IMR-90 (cell line): Measurements from ENCODE around the gene ENTPD7. TPM values are rescaled to one million over a fixed set of nuclear protein-coding genes. Genes with fewer than 3 reads are reported as not detected.

Source experiments
- ATAC-seq: fragments of 200-7000 bp; cut with Tn5 transposase; 2 replicates; pipeline ENCODE4 v1.9.1; 2020; ENCODE audit warnings: low read depth, mild to moderate bottlenecking, moderate library complexity
- BruUV-seq: library from RNA; stranded (reverse); fragments of 400-500 nt; replicated peaks from 2 replicates; lab custom pipeline; 2021; lab: Mats Ljungman, UMichigan
- CTCF ChIA-PET: fragments of 300-600 bp; formaldehyde crosslinking; extraction: SDS; loops from one replicate; lab custom pipeline; 2021; ENCODE audit warnings: antibody characterized with exemption; lab: Yijun Ruan, JAX
- POLR2A ChIA-PET: fragments of 300-600 bp; sonication (Branson Sonifier 250); formaldehyde crosslinking; loops from one replicate; lab custom pipeline; 2022; ENCODE audit warnings: antibody characterized with exemption; ENCODE audit not compliant: unreplicated experiment; lab: Charles Lee
- DNase-seq: peaks from one replicate; pipeline ENCODE4 v3.0.0; 2013
- H2AFZ ChIP-seq: replicated peaks from 2 replicates; pipeline ENCODE3; 2013; ENCODE audit warnings: low read length, mild to moderate bottlenecking; ENCODE audit not compliant: poor library complexity
- H2AK5ac ChIP-seq: 2 replicates; pipeline ENCODE4 v1.6.1; 2013; ENCODE audit warnings: low read depth, low read length, inconsistent platforms
- H2AK9ac ChIP-seq: replicated peaks from 2 replicates; pipeline ENCODE3; 2013; ENCODE audit warnings: mild to moderate bottlenecking, low read depth, low read length, moderate library complexity; ENCODE audit not compliant: poor library complexity
- H2BK120ac ChIP-seq: 2 replicates; pipeline ENCODE4 v1.6.1; 2013; ENCODE audit warnings: low read depth, low read length, inconsistent platforms
- H2BK15ac ChIP-seq: 3 replicates; pipeline ENCODE4 v1.6.1; 2013; ENCODE audit warnings: low read depth, low read length, inconsistent platforms
- H2BK20ac ChIP-seq: 2 replicates; pipeline ENCODE4 v1.6.1; 2013; ENCODE audit warnings: low read depth, mild to moderate bottlenecking, inconsistent platforms, low read length, moderate library complexity
- H2BK5ac ChIP-seq: 2 replicates; pipeline ENCODE4 v1.6.1; 2013; ENCODE audit warnings: mild to moderate bottlenecking, low read depth, low read length, inconsistent platforms; ENCODE audit not compliant: poor library complexity, severe bottlenecking
- H3K14ac ChIP-seq: replicated peaks from 2 replicates; pipeline ENCODE4 v1.6.1; 2013; ENCODE audit warnings: low read depth, low read length, inconsistent platforms
- H3K18ac ChIP-seq: 2 replicates; pipeline ENCODE4 v1.6.1; 2013; ENCODE audit warnings: low read depth, low read length, control low read depth
- H3K23ac ChIP-seq: 2 replicates; pipeline ENCODE4 v1.6.1; 2013; ENCODE audit warnings: low read depth, low read length, inconsistent platforms
- H3K27ac ChIP-seq: 2 replicates; pipeline ENCODE4 v1.5.1; 2013; ENCODE audit warnings: mild to moderate bottlenecking, control low read depth, low read length; ENCODE audit not compliant: insufficient read depth
- H3K27me3 ChIP-seq: 2 replicates; pipeline ENCODE4 v1.6.1; 2013; ENCODE audit warnings: low read length; ENCODE audit not compliant: control insufficient read depth, insufficient read depth
- H3K36me3 ChIP-seq: 2 replicates; pipeline ENCODE4 v1.6.1; 2013; ENCODE audit warnings: low read length, mixed read lengths; ENCODE audit not compliant: control insufficient read depth, insufficient read depth
- H3K4ac ChIP-seq: 2 replicates; pipeline ENCODE4 v1.6.1; 2013; ENCODE audit warnings: low read depth, low read length, inconsistent platforms
- H3K4me1 ChIP-seq: 2 replicates; pipeline ENCODE4 v1.6.1; 2013; ENCODE audit warnings: low read length, mixed read lengths; ENCODE audit not compliant: control insufficient read depth, insufficient read depth
- H3K4me2 ChIP-seq: 2 replicates; pipeline ENCODE4 v1.6.1; 2013; ENCODE audit warnings: low read depth, mild to moderate bottlenecking, control low read depth, low read length, moderate library complexity
- H3K4me3 ChIP-seq: 2 replicates; pipeline ENCODE4 v1.5.1; 2013; ENCODE audit warnings: low read depth, mild to moderate bottlenecking, control low read depth, low read length, moderate library complexity; ENCODE audit not compliant: insufficient read depth
- H3K56ac ChIP-seq: 2 replicates; pipeline ENCODE4 v1.6.1; 2013; ENCODE audit warnings: low read length, inconsistent platforms; ENCODE audit not compliant: insufficient read depth; ENCODE audit errors: extremely low read depth
- H3K79me1 ChIP-seq, 2 experiments: 2 replicates each; pipeline ENCODE4 v1.6.1; 2013; ENCODE audit warnings: low read length in 2 of 2, inconsistent platforms in 1 of 2, low read depth in 1 of 2
- H3K9ac ChIP-seq: 2 replicates; pipeline ENCODE4 v1.6.1; 2013; ENCODE audit warnings: low read depth, low read length, control low read depth
- H3K9me1 ChIP-seq: 2 replicates; pipeline ENCODE4 v1.6.1; 2013; ENCODE audit warnings: low read length, inconsistent platforms; ENCODE audit not compliant: insufficient read depth
- H3K9me3 ChIP-seq: 2 replicates; pipeline ENCODE4 v1.6.1; 2013; ENCODE audit warnings: low read length; ENCODE audit not compliant: control insufficient read depth, insufficient read depth
- H4K20me1 ChIP-seq: 2 replicates; pipeline ENCODE4 v1.6.1; 2013; ENCODE audit warnings: low read length, inconsistent platforms; ENCODE audit not compliant: insufficient read depth
- H4K5ac ChIP-seq: 2 replicates; pipeline ENCODE4 v1.6.1; 2013; ENCODE audit warnings: mild to moderate bottlenecking, low read depth, low read length, control low read depth
- H4K8ac ChIP-seq, 2 experiments: 2 replicates each; pipeline ENCODE4 v1.6.1; 2013; ENCODE audit warnings: low read depth in 2 of 2, low read length in 2 of 2, control low read depth in 1 of 2, inconsistent platforms in 1 of 2
- H4K91ac ChIP-seq: 2 replicates; pipeline ENCODE4 v1.6.1; 2013; ENCODE audit warnings: low read depth, low read length, inconsistent platforms; ENCODE audit not compliant: insufficient read depth
- BHLHE40 ChIP-seq: fragments of 150-350 bp; IDR thresholded peaks from 2 replicates; pipeline ENCODE4 v1.6.1; 2016; ENCODE audit warnings: mild to moderate bottlenecking, low read depth, low read length
- CEBPB ChIP-seq: IDR thresholded peaks from 2 replicates; pipeline ENCODE4 v1.6.1; 2012; ENCODE audit warnings: low read depth, low read length, improper control_type of control experiment
- CHD1 ChIP-seq: IDR thresholded peaks from 2 replicates; pipeline ENCODE4 v1.6.1; 2012; ENCODE audit warnings: low read depth, low read length, improper control_type of control experiment
- FOS ChIP-seq: fragments of 150-350 bp; IDR thresholded peaks from 2 replicates; pipeline ENCODE4 v1.6.1; 2016; ENCODE audit warnings: low read depth, low read length
- MAFK ChIP-seq: IDR thresholded peaks from 2 replicates; pipeline ENCODE4 v1.6.1; 2012; ENCODE audit warnings: low read depth, low read length, improper control_type of control experiment
- MAZ ChIP-seq: IDR thresholded peaks from 2 replicates; pipeline ENCODE4 v1.6.1; 2012; ENCODE audit warnings: low read depth, mild to moderate bottlenecking, low read length, improper control_type of control experiment, moderate library complexity, borderline replicate concordance
- MXI1 ChIP-seq: IDR thresholded peaks from 2 replicates; pipeline ENCODE4 v1.6.1; 2012; ENCODE audit warnings: low read depth, mild to moderate bottlenecking, low read length, moderate library complexity, borderline replicate concordance
- NFE2L2 ChIP-seq: fragments of 150-350 bp; IDR thresholded peaks from 2 replicates; pipeline ENCODE4 v1.6.1; 2016; ENCODE audit warnings: low read depth, mild to moderate bottlenecking, low read length
- POLR2A ChIP-seq: IDR thresholded peaks from 2 replicates; pipeline ENCODE4 v1.6.1; 2012; ENCODE audit warnings: mild to moderate bottlenecking, low read depth, low read length
- RAD21 ChIP-seq: IDR thresholded peaks from 2 replicates; pipeline ENCODE4 v1.6.1; 2012; ENCODE audit warnings: low read length, improper control_type of control experiment
- RCOR1 ChIP-seq: IDR thresholded peaks from 2 replicates; pipeline ENCODE4 v1.6.1; 2012; ENCODE audit warnings: mild to moderate bottlenecking, low read length, improper control_type of control experiment; ENCODE audit not compliant: insufficient replicate concordance
- RFX5 ChIP-seq: IDR thresholded peaks from 2 replicates; pipeline ENCODE4 v1.8.0; 2012; ENCODE audit warnings: low read depth, mild to moderate bottlenecking, low read length, moderate library complexity
- SMC3 ChIP-seq: fragments of 150-350 bp; IDR thresholded peaks from 2 replicates; pipeline ENCODE4 v1.6.1; 2016; ENCODE audit warnings: low read depth, mild to moderate bottlenecking, antibody characterized with exemption, low read length, moderate library complexity
- WGBS, 2 experiments: methylation state at CpG; one replicate each; pipeline versions ENCODE4 v1.1.5 to v1.1.7; 2013; ENCODE audit warnings: missing lambda C conversion rate in 2 of 2; ENCODE audit not compliant: insufficient read length in 1 of 2; ENCODE audit errors: extremely low coverage in 2 of 2; 5-methylcytosine and 5-hydroxymethylcytosine counted together
- dilution Hi-C: fragments of 300-500 bp; cut with HindIII; formaldehyde crosslinking; loops from one replicate; pipeline ENCODE4 v1.14.3; 2018; ENCODE audit warnings: low sequenced_read_pairs; ENCODE audit not compliant: unreplicated experiment
- in situ Hi-C: fragments of 300-500 bp; cut with MboI; formaldehyde crosslinking; loops from 3 replicates; pipeline ENCODE4 v1.14.3; 2019; ENCODE audit warnings: low sequenced_read_pairs, inconsistent platforms, mixed read lengths
- intact Hi-C: fragments of 100-400 bp; cut with micrococcal nuclease; formaldehyde crosslinking; loops from 2 replicates; pipeline ENCODE4 v1.10.0; 2022
- polyA plus RNA-seq, 3 experiments: library from polyadenylated mRNA; depleted of rRNA; stranded (reverse); fragments of >200 nt; gene quantifications; 2 replicates each; pipeline ENCODE4 v1.2.3, GENCODE V29; 2012; ENCODE audit warnings: low replicate concordance in 1 of 3
- total RNA-seq: library from RNA; depleted of rRNA; stranded (reverse); fragments of >200 nt; gene quantifications from 2 replicates; pipeline ENCODE4 v1.2.3, GENCODE V29; 2012
- TF ChIP-seq, protein P1 (sequence below): conservative IDR thresholded peaks from 2 replicates; pipeline ENCODE4 v1.5.1; 2012; ENCODE audit warnings: mild to moderate bottlenecking, low read depth, low read length, improper control_type of control experiment
- TF ChIP-seq, protein P2 (sequence below): fragments of 150-350 bp; IDR thresholded peaks from 2 replicates; pipeline ENCODE4 v1.6.1; 2016; ENCODE audit warnings: low read depth, mild to moderate bottlenecking, low read length, moderate library complexity, borderline replicate concordance
- TF ChIP-seq, protein P3 (sequence below): fragments of 150-350 bp; IDR thresholded peaks from 2 replicates; pipeline ENCODE4 v1.6.1; 2017; ENCODE audit warnings: mild to moderate bottlenecking, antibody characterized with exemption, low read length, low read depth

Gene ENTPD7
- total and polyA plus RNA-seq, 2 of the 4 experiments (the other 2 are of a cell fraction), result 8.0 to 23.3 TPM

DNA sequence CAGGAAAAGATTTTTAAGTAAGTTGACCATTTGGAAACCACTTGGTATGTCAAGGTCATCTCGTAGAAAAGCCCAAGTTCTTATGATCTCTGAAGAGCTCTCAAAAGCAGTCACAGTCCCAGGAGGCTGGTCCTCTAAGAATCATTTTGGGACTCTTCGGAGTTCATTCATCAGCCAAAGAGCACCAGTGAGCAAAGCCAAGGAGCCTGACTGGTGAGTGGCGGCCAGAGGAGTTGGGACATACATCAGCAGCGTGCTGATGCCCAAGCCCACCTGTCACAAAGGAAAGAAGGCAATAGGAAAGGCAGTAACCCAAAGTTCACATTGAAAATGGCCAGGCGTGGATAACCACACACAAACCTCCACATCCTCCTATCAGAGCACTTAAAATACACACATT, 55.1 kb downstream of the ENTPD7 start:
- peaks cover 29% of the 10 kb centered on the region for H3K36me3 ChIP-seq
- H3K9me3 ChIP-seq, result no peaks in the 10 kb centered on the region
- no peak overlapping the region for H4K91ac ChIP-seq
- no peak overlapping the region for H2BK20ac ChIP-seq
- H3K27me3 ChIP-seq, result no peaks in the 10 kb centered on the region
- 100% methylated on average over 1 of the region's 5 CpGs; no CpG with 5 or more reads in 1 of the 2 experiments for WGBS, 2 experiments
- H3K4me1 ChIP-seq, result peaks cover 6% of the 10 kb centered on the region; the same call in 1 of the 2 replicates
- no peak overlapping the region for H3K14ac ChIP-seq
- CTCF ChIA-PET, result interaction anchor here (0.6 to 0.7 kb wide), 2 partner anchors 47 to 1292 kb away, joined by 4 to 9 read pairs; no protein-coding TSS in a partner anchor
- no peak overlapping the region for H3K23ac ChIP-seq
- TF ChIP-seq MXI1, result no peak
- no peak for TF ChIP-seq MAFK
- no peak for TF ChIP-seq RCOR1
- TF ChIP-seq, protein P1, sequence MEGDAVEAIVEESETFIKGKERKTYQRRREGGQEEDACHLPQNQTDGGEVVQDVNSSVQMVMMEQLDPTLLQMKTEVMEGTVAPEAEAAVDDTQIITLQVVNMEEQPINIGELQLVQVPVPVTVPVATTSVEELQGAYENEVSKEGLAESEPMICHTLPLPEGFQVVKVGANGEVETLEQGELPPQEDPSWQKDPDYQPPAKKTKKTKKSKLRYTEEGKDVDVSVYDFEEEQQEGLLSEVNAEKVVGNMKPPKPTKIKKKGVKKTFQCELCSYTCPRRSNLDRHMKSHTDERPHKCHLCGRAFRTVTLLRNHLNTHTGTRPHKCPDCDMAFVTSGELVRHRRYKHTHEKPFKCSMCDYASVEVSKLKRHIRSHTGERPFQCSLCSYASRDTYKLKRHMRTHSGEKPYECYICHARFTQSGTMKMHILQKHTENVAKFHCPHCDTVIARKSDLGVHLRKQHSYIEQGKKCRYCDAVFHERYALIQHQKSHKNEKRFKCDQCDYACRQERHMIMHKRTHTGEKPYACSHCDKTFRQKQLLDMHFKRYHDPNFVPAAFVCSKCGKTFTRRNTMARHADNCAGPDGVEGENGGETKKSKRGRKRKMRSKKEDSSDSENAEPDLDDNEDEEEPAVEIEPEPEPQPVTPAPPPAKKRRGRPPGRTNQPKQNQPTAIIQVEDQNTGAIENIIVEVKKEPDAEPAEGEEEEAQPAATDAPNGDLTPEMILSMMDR, result no peak
- TF ChIP-seq RFX5, result no peak
- TF ChIP-seq RAD21, result no peak
- TF ChIP-seq, protein P2, sequence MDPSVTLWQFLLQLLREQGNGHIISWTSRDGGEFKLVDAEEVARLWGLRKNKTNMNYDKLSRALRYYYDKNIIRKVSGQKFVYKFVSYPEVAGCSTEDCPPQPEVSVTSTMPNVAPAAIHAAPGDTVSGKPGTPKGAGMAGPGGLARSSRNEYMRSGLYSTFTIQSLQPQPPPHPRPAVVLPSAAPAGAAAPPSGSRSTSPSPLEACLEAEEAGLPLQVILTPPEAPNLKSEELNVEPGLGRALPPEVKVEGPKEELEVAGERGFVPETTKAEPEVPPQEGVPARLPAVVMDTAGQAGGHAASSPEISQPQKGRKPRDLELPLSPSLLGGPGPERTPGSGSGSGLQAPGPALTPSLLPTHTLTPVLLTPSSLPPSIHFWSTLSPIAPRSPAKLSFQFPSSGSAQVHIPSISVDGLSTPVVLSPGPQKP, result no peak
- TF ChIP-seq, protein P3, sequence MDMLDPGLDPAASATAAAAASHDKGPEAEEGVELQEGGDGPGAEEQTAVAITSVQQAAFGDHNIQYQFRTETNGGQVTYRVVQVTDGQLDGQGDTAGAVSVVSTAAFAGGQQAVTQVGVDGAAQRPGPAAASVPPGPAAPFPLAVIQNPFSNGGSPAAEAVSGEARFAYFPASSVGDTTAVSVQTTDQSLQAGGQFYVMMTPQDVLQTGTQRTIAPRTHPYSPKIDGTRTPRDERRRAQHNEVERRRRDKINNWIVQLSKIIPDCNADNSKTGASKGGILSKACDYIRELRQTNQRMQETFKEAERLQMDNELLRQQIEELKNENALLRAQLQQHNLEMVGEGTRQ, result no peak
- TF ChIP-seq MAZ, result no peak
- no peak for TF ChIP-seq NFE2L2
- TF ChIP-seq POLR2A, result no peak
- TF ChIP-seq SMC3, result no peak
- TF ChIP-seq BHLHE40, result no peak
- TF ChIP-seq FOS, result no peak
- no peak for TF ChIP-seq CEBPB
- no peak for TF ChIP-seq CHD1
- H3K4me3 ChIP-seq, result no peak overlapping the region
- H3K4ac ChIP-seq, result no peak overlapping the region
- H2AK9ac ChIP-seq, result no peak overlapping the region
- H4K5ac ChIP-seq, result no peak overlapping the region
- no peak overlapping the region for H3K9ac ChIP-seq
- no peak overlapping the region for H3K27ac ChIP-seq
- H2AFZ ChIP-seq, result no peak overlapping the region
- intact Hi-C loops (loop anchor here (5.0 kb wide), 1 partner anchor 282 kb away; the partner anchor contains the start of gene GOT1), in situ Hi-C loops (loop anchor here (5.0 to 10.0 kb wide), 3 partner anchors 87 to 280 kb away; partner anchors contain the start of gene GOT1), dilution Hi-C loops (no loop called here)
- H4K8ac ChIP-seq, result no peak overlapping the region
- H3K4me2 ChIP-seq, result no peak overlapping the region
- no TSS peak for BruUV-seq
- H3K56ac ChIP-seq, result no peak overlapping the region
- H4K20me1 ChIP-seq, result no peaks in the 10 kb centered on the region
- POLR2A ChIA-PET, result no interaction called here
- H3K79me1 ChIP-seq, result peaks cover 3 to 9% of the 10 kb centered on the region in 2 experiments; a peak in 1 of 4 replicates
- no peak overlapping the region for H2BK15ac ChIP-seq
- H3K18ac ChIP-seq, result no peak overlapping the region
- H2BK5ac ChIP-seq, result no peak overlapping the region
- ATAC-seq (no peak), DNase-seq (no peak)
- H2AK5ac ChIP-seq, result no peak overlapping the region
- no peak overlapping the region for H2BK120ac ChIP-seq
- H3K9me1 ChIP-seq, result peaks cover 2% of the 10 kb centered on the region; the same call in 1 of the 2 replicates
